A549 (cell line): Measurements from ENCODE around the gene LSS. TPM values are rescaled to one million over a fixed set of nuclear protein-coding genes. Genes with fewer than 3 reads are reported as not detected.

ENCODE experiments used
- ATAC-seq, 2 experiments: fragments of 200-7000 bp in 1 of 2; fragments of >200 bp in 1 of 2; cut with Nextera tagmentation in 1 of 2; cut with Tn5 transposase in 1 of 2; 3 replicates each; pipeline versions ENCODE4 v1.8.0 to v1.9.1; 2018 to 2020; ENCODE audit warnings: mild to moderate bottlenecking in 1 of 2, moderate library complexity in 1 of 2
- CTCF ChIA-PET: fragments of 300-600 bp; sonication (Branson Sonifier 250); formaldehyde crosslinking; extraction: SDS; loops from one replicate; lab custom pipeline; 2021; ENCODE audit warnings: antibody characterized with exemption, inconsistent platforms; lab: Yijun Ruan, JAX
- POLR2A ChIA-PET: fragments of 350-600 bp; formaldehyde crosslinking; extraction: SDS; loops from one replicate; lab custom pipeline; 2021; ENCODE audit warnings: antibody characterized with exemption, inconsistent platforms; lab: Yijun Ruan, JAX
- DNase-seq, 2 experiments: peaks; one replicate each; pipeline versions ENCODE4 v3.0.0 to v3.0.0-alpha.2; 2011 to 2016; ENCODE audit warnings: low read depth in 1 of 2, low spot score in 1 of 2
- FAIRE-seq: peaks from 2 replicates; lab custom pipeline; 2011; peaks lifted over from hg19 to GRCh38; lab: Jason Lieb, UNC
- H3K27ac ChIP-seq, 2 experiments: fragments of >200 bp; sonication (Bioruptor Twin); formaldehyde crosslinking; 3 replicates each; pipeline ENCODE4 v1.5.1; 2016 to 2017
- H3K4me1 ChIP-seq: fragments of >200 bp; sonication (Bioruptor Twin); formaldehyde crosslinking; 3 replicates; pipeline ENCODE4 v1.6.1; 2016
- H3K4me2 ChIP-seq: fragments of >200 bp; sonication (Bioruptor Twin); formaldehyde crosslinking; 3 replicates; pipeline ENCODE4 v1.6.1; 2016
- H3K4me3 ChIP-seq: fragments of >200 bp; sonication (Bioruptor Twin); formaldehyde crosslinking; 3 replicates; pipeline ENCODE4 v1.5.1; 2016
- H3K9me3 ChIP-seq: fragments of >200 bp; sonication (Bioruptor Twin); formaldehyde crosslinking; 3 replicates; pipeline ENCODE4 v1.6.1; 2016
- CHD4 ChIP-seq: fragments of 200-600 bp; sonication (generic); IDR thresholded peaks from 2 replicates; pipeline ENCODE4 v1.6.1; 2016; ENCODE audit warnings: antibody characterized with exemption, mild to moderate bottlenecking, borderline replicate concordance
- EHF ChIP-seq: fragments of 250-450 bp; sonication (Bioruptor Pico); IDR thresholded peaks from 2 replicates; pipeline ENCODE4 v1.5.0; 2020; ENCODE audit warnings: mild to moderate bottlenecking
- EHMT2 ChIP-seq: fragments of 200-600 bp; sonication (generic); IDR thresholded peaks from 2 replicates; pipeline ENCODE4 v1.6.1; 2016; ENCODE audit warnings: antibody characterized with exemption, low read depth, mild to moderate bottlenecking, moderate library complexity
- ESRRA ChIP-seq: fragments of 150-350 bp; IDR thresholded peaks from 2 replicates; pipeline ENCODE4 v1.6.1; 2014; ENCODE audit warnings: mild to moderate bottlenecking, low read length, borderline replicate concordance
- HEYL ChIP-seq: fragments of 250-450 bp; sonication (Bioruptor Pico); IDR thresholded peaks from 2 replicates; pipeline ENCODE4 v1.8.0; 2021; ENCODE audit warnings: mild to moderate bottlenecking, moderate library complexity
- HOXB5 ChIP-seq: fragments of 250-450 bp; sonication (Bioruptor Pico); IDR thresholded peaks from 2 replicates; pipeline ENCODE4 v1.5.0; 2020; ENCODE audit warnings: mild to moderate bottlenecking, moderate library complexity
- JUN ChIP-seq, 2 experiments: fragments of >200 bp; sonication (Bioruptor Twin); formaldehyde crosslinking; IDR thresholded peaks; 2 replicates in 1 of 2; 3 replicates in 1 of 2; pipeline ENCODE4 v1.6.1; 2016 to 2017
- JUNB ChIP-seq: fragments of >200 bp; sonication (Bioruptor Twin); formaldehyde crosslinking; IDR thresholded peaks from 2 replicates; pipeline ENCODE4 v1.6.1; 2016
- NR3C1 ChIP-seq: fragments of >200 bp; sonication (Bioruptor Twin); formaldehyde crosslinking; IDR thresholded peaks from 3 replicates; pipeline ENCODE4 v1.6.1; 2017
- POLR2A ChIP-seq: IDR thresholded peaks from 2 replicates; pipeline ENCODE4 v1.6.1; 2012; ENCODE audit warnings: mild to moderate bottlenecking, low read length
- RARB ChIP-seq: fragments of 250-450 bp; sonication (Bioruptor Pico); IDR thresholded peaks from 2 replicates; pipeline ENCODE4 v1.8.0; 2021; ENCODE audit warnings: mild to moderate bottlenecking, moderate library complexity
- RCOR1 ChIP-seq: fragments of 150-350 bp; IDR thresholded peaks from 2 replicates; pipeline ENCODE4 v1.6.1; 2014; ENCODE audit warnings: antibody characterized with exemption, low read length, low read depth
- TP53 ChIP-seq: fragments of 250-450 bp; sonication (Bioruptor Pico); IDR thresholded peaks from 2 replicates; pipeline ENCODE4 v1.5.0; 2021; ENCODE audit warnings: mild to moderate bottlenecking, moderate library complexity
- WGBS: methylation state at CpG from one replicate; pipeline ENCODE4 v1.1.6; 2017; ENCODE audit errors: missing lambda C conversion rate; 5-methylcytosine and 5-hydroxymethylcytosine counted together
- polyA plus RNA-seq, 4 experiments: library from polyadenylated mRNA; depleted of rRNA in 3 of 4; stranded (reverse); fragments of >200 nt; fragmentation: RNase III in 1 of 4; extraction: RNeasy Plus Mini Kit Qiagen cat#74134 plus additional on column Dnase treatment in 1 of 4; gene quantifications; 2 replicates in 3 of 4; 3 replicates in 1 of 4; pipeline ENCODE4 v1.2.3, GENCODE V29; 2011 to 2017
- TF ChIP-seq, protein P1 (sequence below): fragments of >200 bp; sonication (Bioruptor Twin); formaldehyde crosslinking; IDR thresholded peaks from 3 replicates; pipeline ENCODE4 v1.5.1; 2016
- TF ChIP-seq, protein P2 (sequence below): fragments of >200 bp; sonication (Bioruptor Twin); formaldehyde crosslinking; IDR thresholded peaks from 2 replicates; pipeline ENCODE4 v1.6.1; 2016
- TF ChIP-seq, protein P3 (sequence below): fragments of 250-450 bp; sonication (Bioruptor Pico); IDR thresholded peaks from 2 replicates; pipeline ENCODE4 v1.5.0; 2020; ENCODE audit warnings: low read depth, mild to moderate bottlenecking, moderate library complexity
- TF ChIP-seq, protein P4 (sequence below): fragments of 200-600 bp; sonication (generic); IDR thresholded peaks from 2 replicates; pipeline ENCODE4 v1.6.1; 2016; ENCODE audit warnings: antibody characterized with exemption, mild to moderate bottlenecking, moderate library complexity

The LSS gene
- polyA plus RNA-seq, 2 of the 4 experiments (the other 2 are of a cell fraction) = 9.5 to 22.0 TPM

DNA sequence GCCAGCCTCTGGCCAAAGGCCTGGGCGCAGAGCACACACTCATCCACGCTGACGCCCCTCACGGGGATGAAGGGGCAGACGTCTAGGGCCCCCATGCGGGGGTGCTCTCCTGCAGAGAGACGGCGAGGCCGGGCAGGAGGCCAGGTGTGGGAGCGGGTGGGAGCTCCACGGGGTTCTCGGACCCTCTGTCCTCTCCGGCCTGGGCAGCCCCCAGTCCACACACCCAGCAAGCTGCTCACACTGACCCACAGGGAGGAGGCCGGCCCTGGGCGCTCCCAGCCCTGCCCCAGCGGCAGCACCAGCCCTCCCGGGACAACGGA lies 75.7 kb downstream of the LSS start (continued):
- TF ChIP-seq, protein P1, sequence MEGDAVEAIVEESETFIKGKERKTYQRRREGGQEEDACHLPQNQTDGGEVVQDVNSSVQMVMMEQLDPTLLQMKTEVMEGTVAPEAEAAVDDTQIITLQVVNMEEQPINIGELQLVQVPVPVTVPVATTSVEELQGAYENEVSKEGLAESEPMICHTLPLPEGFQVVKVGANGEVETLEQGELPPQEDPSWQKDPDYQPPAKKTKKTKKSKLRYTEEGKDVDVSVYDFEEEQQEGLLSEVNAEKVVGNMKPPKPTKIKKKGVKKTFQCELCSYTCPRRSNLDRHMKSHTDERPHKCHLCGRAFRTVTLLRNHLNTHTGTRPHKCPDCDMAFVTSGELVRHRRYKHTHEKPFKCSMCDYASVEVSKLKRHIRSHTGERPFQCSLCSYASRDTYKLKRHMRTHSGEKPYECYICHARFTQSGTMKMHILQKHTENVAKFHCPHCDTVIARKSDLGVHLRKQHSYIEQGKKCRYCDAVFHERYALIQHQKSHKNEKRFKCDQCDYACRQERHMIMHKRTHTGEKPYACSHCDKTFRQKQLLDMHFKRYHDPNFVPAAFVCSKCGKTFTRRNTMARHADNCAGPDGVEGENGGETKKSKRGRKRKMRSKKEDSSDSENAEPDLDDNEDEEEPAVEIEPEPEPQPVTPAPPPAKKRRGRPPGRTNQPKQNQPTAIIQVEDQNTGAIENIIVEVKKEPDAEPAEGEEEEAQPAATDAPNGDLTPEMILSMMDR = no peak

DNA sequence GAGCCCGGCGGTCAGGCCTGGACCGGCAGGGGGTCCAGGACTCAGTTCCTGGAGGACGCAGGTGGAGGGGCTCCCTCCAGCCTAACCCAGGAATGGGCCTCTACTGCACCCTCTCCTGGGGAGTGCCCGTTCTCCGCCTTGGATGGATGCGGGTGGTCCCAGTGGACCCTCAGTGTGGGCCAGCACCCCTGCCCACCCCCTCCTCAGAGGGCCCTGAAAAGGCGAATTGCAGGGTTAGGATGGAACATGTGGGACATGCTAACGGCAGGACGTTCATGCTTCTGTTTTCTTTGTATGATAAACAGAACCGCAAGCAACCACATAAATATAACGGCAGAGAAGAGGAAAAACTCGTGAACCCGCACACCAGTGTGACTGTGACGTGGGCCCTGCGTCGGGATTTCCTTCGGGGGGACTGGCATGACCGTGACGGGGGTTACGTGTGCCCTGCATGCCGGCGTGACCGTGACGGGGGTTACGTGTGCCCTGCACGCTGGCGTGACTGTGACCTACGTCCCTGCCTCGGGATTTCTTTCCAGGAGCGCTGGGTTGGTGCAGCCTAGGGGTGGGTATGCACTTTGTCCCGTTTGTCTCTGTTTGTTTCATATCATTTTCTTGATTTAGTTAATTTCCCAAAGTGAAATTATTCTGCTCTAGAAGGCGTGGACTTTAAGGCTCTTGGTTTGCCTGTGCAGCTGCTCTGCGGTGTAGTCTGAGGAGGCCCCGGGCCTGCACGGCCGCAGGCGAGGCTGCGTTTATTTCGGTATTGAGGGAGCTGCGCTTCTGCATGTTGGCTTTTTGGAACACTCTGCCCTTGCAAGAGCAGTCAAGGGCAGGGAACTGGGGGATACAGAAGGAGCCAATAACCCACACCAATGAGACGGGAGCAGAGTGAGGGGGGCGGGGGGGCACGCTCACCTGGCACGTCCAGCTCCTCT lies 76.3 kb downstream of the LSS start:
- 86% methylated on average over 32 of the region's 45 CpGs for WGBS
- no peak for TF ChIP-seq HOXB5 (CRISPR knock-in tag)
- TF ChIP-seq NR3C1 = no peak
- TF ChIP-seq RARB = no peak
- no peak for TF ChIP-seq TP53 (CRISPR knock-in tag)
- no peak for TF ChIP-seq CHD4
- no peak for TF ChIP-seq EHF (CRISPR knock-in tag)
- no peak for TF ChIP-seq HEYL
- TF ChIP-seq, protein P2, sequence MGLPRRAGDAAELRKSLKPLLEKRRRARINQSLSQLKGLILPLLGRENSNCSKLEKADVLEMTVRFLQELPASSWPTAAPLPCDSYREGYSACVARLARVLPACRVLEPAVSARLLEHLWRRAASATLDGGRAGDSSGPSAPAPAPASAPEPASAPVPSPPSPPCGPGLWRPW = no peak
- TF ChIP-seq, protein P1 = no peak
- no peak for TF ChIP-seq JUN (IDR thresholded peaks at IDR 0.05)
- TF ChIP-seq, protein P3, sequence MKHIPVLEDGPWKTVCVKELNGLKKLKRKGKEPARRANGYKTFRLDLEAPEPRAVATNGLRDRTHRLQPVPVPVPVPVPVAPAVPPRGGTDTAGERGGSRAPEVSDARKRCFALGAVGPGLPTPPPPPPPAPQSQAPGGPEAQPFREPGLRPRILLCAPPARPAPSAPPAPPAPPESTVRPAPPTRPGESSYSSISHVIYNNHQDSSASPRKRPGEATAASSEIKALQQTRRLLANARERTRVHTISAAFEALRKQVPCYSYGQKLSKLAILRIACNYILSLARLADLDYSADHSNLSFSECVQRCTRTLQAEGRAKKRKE (CRISPR knock-in tag) = no peak
- no peak for TF ChIP-seq JUNB
- TF ChIP-seq, protein P4, sequence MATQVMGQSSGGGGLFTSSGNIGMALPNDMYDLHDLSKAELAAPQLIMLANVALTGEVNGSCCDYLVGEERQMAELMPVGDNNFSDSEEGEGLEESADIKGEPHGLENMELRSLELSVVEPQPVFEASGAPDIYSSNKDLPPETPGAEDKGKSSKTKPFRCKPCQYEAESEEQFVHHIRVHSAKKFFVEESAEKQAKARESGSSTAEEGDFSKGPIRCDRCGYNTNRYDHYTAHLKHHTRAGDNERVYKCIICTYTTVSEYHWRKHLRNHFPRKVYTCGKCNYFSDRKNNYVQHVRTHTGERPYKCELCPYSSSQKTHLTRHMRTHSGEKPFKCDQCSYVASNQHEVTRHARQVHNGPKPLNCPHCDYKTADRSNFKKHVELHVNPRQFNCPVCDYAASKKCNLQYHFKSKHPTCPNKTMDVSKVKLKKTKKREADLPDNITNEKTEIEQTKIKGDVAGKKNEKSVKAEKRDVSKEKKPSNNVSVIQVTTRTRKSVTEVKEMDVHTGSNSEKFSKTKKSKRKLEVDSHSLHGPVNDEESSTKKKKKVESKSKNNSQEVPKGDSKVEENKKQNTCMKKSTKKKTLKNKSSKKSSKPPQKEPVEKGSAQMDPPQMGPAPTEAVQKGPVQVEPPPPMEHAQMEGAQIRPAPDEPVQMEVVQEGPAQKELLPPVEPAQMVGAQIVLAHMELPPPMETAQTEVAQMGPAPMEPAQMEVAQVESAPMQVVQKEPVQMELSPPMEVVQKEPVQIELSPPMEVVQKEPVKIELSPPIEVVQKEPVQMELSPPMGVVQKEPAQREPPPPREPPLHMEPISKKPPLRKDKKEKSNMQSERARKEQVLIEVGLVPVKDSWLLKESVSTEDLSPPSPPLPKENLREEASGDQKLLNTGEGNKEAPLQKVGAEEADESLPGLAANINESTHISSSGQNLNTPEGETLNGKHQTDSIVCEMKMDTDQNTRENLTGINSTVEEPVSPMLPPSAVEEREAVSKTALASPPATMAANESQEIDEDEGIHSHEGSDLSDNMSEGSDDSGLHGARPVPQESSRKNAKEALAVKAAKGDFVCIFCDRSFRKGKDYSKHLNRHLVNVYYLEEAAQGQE = no peak
- no peak for TF ChIP-seq RCOR1
- TF ChIP-seq EHMT2 = no peak
- TF ChIP-seq POLR2A = no peak
- TF ChIP-seq ESRRA = no peak
- no peak overlapping the region for H3K4me2 ChIP-seq
- DNase-seq = no peak
- no peak overlapping the region for H3K27ac ChIP-seq
- POLR2A ChIA-PET = no interaction called here
- no peak for ATAC-seq
- CTCF ChIA-PET = interaction anchor here (0.7 to 5.2 kb wide), 12 partner anchors 9 to 182 kb away, joined by 3 to 34 read pairs (median 4); a partner anchor contains a TSS
- H3K4me3 ChIP-seq = no peak overlapping the region
- H3K4me1 ChIP-seq = no peaks in the 10 kb centered on the region
- H3K9me3 ChIP-seq = no peaks in the 10 kb centered on the region
- FAIRE-seq = no peak
